Measurements from ENCODE around the gene RBM5.

GRCh38 chr3:50150863-50151686 lies 62.4 kb downstream of the RBM5 start:
- TF ChIP-seq ATF1 (CRISPR knock-in tag; IDR thresholded peaks at IDR 0.05) (no peak), CTCF (IDR thresholded peaks at IDR 0.05) (no peak), NFYB (CRISPR knock-in tag; conservative IDR thresholded peaks at IDR 0.05; ENCODE audit: low read depth) (no peak)
- TF ChIP-seq, protein P1, sequence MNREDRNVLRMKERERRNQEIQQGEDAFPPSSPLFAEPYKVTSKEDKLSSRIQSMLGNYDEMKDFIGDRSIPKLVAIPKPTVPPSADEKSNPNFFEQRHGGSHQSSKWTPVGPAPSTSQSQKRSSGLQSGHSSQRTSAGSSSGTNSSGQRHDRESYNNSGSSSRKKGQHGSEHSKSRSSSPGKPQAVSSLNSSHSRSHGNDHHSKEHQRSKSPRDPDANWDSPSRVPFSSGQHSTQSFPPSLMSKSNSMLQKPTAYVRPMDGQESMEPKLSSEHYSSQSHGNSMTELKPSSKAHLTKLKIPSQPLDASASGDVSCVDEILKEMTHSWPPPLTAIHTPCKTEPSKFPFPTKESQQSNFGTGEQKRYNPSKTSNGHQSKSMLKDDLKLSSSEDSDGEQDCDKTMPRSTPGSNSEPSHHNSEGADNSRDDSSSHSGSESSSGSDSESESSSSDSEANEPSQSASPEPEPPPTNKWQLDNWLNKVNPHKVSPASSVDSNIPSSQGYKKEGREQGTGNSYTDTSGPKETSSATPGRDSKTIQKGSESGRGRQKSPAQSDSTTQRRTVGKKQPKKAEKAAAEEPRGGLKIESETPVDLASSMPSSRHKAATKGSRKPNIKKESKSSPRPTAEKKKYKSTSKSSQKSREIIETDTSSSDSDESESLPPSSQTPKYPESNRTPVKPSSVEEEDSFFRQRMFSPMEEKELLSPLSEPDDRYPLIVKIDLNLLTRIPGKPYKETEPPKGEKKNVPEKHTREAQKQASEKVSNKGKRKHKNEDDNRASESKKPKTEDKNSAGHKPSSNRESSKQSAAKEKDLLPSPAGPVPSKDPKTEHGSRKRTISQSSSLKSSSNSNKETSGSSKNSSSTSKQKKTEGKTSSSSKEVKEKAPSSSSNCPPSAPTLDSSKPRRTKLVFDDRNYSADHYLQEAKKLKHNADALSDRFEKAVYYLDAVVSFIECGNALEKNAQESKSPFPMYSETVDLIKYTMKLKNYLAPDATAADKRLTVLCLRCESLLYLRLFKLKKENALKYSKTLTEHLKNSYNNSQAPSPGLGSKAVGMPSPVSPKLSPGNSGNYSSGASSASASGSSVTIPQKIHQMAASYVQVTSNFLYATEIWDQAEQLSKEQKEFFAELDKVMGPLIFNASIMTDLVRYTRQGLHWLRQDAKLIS (CRISPR knock-in tag; IDR thresholded peaks at IDR 0.05; ENCODE audit: borderline replicate concordance), result no peak

All from WTC11 (cell line).